CD14-positive monocyte (primary cell): ENCODE results near the gene ALDOB. TPM values are rescaled to one million over a fixed set of nuclear protein-coding genes. Genes with fewer than 3 reads are reported as not detected.

Source experiments
- DNase-seq, 3 donors: peaks; one replicate each; pipeline ENCODE4 v3.0.0-alpha.2; 2011 to 2022
- H2AFZ ChIP-seq: 2 replicates; pipeline ENCODE4 v1.6.0; 2012; ENCODE audit warnings: mild to moderate bottlenecking, low read depth, low read length, inconsistent platforms; ENCODE audit not compliant: insufficient read depth, poor library complexity, severe bottlenecking
- H3K27ac ChIP-seq, 2 donors: 1 replicate in 1 of 2; 2 replicates in 1 of 2; pipeline ENCODE4 v1.5.1; 2012 to 2013; ENCODE audit warnings: low read length in 2 of 2, control low read depth in 1 of 2, inconsistent platforms in 1 of 2, low read depth in 1 of 2, mild to moderate bottlenecking in 1 of 2
- H3K27me3 ChIP-seq, 2 donors: one replicate each; pipeline versions ENCODE4 v1.6.0 to v1.6.1; 2011 to 2013; ENCODE audit warnings: low read length in 2 of 2; ENCODE audit not compliant: control insufficient read depth in 2 of 2, insufficient read depth in 2 of 2
- H3K36me3 ChIP-seq, 2 donors: replicated peaks in 1 of 2; 1 replicate in 1 of 2; 2 replicates in 1 of 2; pipeline versions ENCODE4 v1.5.1 to v1.6.1; 2012 to 2013; ENCODE audit warnings: low read length in 2 of 2, control low read depth in 1 of 2, inconsistent platforms in 1 of 2, mild to moderate bottlenecking in 1 of 2; ENCODE audit not compliant: insufficient read depth in 2 of 2, control insufficient read depth in 1 of 2
- H3K4me1 ChIP-seq, 2 donors: 1 replicate in 1 of 2; 2 replicates in 1 of 2; pipeline versions ENCODE4 v1.5.1 to v1.6.1; 2012 to 2013; ENCODE audit warnings: low read length in 2 of 2, control low read depth in 1 of 2, inconsistent platforms in 1 of 2, mild to moderate bottlenecking in 1 of 2, moderate library complexity in 1 of 2; ENCODE audit not compliant: insufficient read depth in 2 of 2, control insufficient read depth in 1 of 2
- H3K4me2 ChIP-seq: replicated peaks from 2 replicates; pipeline ENCODE3; 2012; ENCODE audit warnings: low read length, moderate library complexity, mild to moderate bottlenecking; ENCODE audit not compliant: poor library complexity, severe bottlenecking; ENCODE audit errors: extremely low read depth
- H3K4me3 ChIP-seq, 3 experiments: fragments of 200-600 bp in 1 of 3; sonication (generic) in 1 of 3; replicated peaks in 1 of 3; 1 replicate in 2 of 3; 2 replicates in 1 of 3; pipeline ENCODE4 v1.5.1; 2011 to 2013; ENCODE audit warnings: low read length in 3 of 3, mild to moderate bottlenecking in 3 of 3, control low read depth in 2 of 3, low read depth in 2 of 3, inconsistent platforms in 1 of 3, moderate library complexity in 1 of 3
- H3K79me2 ChIP-seq: 2 replicates; pipeline ENCODE4 v1.6.0; 2012; ENCODE audit warnings: mild to moderate bottlenecking, control low read depth, inconsistent platforms, low read length, moderate library complexity; ENCODE audit not compliant: insufficient read depth
- H3K9ac ChIP-seq: 2 replicates; pipeline ENCODE4 v1.6.0; 2017; ENCODE audit warnings: low read length, mild to moderate bottlenecking; ENCODE audit not compliant: insufficient read depth, poor library complexity, severe bottlenecking
- H3K9me3 ChIP-seq, 2 donors: replicated peaks in 1 of 2; 1 replicate in 1 of 2; 2 replicates in 1 of 2; pipeline versions ENCODE4 v1.5.1 to v1.6.1; 2012 to 2013; ENCODE audit warnings: low read length in 2 of 2, control low read depth in 1 of 2; ENCODE audit not compliant: control insufficient read depth in 1 of 2, insufficient read depth in 1 of 2
- H4K20me1 ChIP-seq: 2 replicates; pipeline ENCODE4 v1.6.0; 2012; ENCODE audit warnings: mild to moderate bottlenecking, low read length, control low read depth, moderate library complexity; ENCODE audit not compliant: insufficient read depth
- H3K27ac Mint-ChIP-seq, 7 donors: one replicate each; pipeline ENCODE4 v1.8.0; 2020; ENCODE audit warnings: mild to moderate bottlenecking in 7 of 7, mixed read lengths in 7 of 7, moderate library complexity in 6 of 7, inconsistent platforms in 2 of 7
- H3K27me3 Mint-ChIP-seq, 3 donors: one replicate each; pipeline ENCODE4 v1.8.0; 2021 to 2022; ENCODE audit warnings: low read depth in 3 of 3, mild to moderate bottlenecking in 3 of 3, mixed read lengths in 3 of 3, moderate library complexity in 3 of 3, inconsistent platforms in 1 of 3
- H3K36me3 Mint-ChIP-seq, 2 donors: one replicate each; pipeline ENCODE4 v1.8.0; 2020; ENCODE audit warnings: mixed read lengths in 2 of 2, inconsistent platforms in 1 of 2, mild to moderate bottlenecking in 1 of 2
- H3K4me1 Mint-ChIP-seq: one replicate; pipeline ENCODE4 v1.8.0; 2020; ENCODE audit warnings: mild to moderate bottlenecking, mixed read lengths
- H3K4me3 Mint-ChIP-seq, 2 donors: one replicate each; pipeline ENCODE4 v1.8.0; 2020; ENCODE audit warnings: mild to moderate bottlenecking in 2 of 2, mixed read lengths in 2 of 2, moderate library complexity in 1 of 2
- H3K9me3 Mint-ChIP-seq, 7 donors: one replicate each; pipeline ENCODE4 v1.8.0; 2020 to 2022; ENCODE audit warnings: mixed read lengths in 7 of 7, mild to moderate bottlenecking in 6 of 7, moderate library complexity in 6 of 7, inconsistent platforms in 2 of 7
- WGBS: methylation state at CpG from one replicate; pipeline ENCODE4 v1.1.5; 2013; ENCODE audit warnings: missing lambda C conversion rate; ENCODE audit not compliant: insufficient coverage; 5-methylcytosine and 5-hydroxymethylcytosine counted together
- intact Hi-C, 2 donors: fragments of 100-400 bp; cut with micrococcal nuclease; formaldehyde crosslinking; loops; one replicate each; pipeline versions ENCODE4 v1.15.0 to v1.15.1; 2023
- polyA plus RNA-seq, 3 donors: library from polyadenylated mRNA; depleted of rRNA in 1 of 3; unstranded in 2 of 3; stranded (reverse) in 1 of 3; fragments of 300-500 nt in 2 of 3; fragments of >200 nt in 1 of 3; fragmentation: Illumina TruSeq in 2 of 3; gene quantifications; 1 replicate in 2 of 3; 2 replicates in 1 of 3; pipeline ENCODE4 v1.2.3, GENCODE V29; 2012 to 2021
- TF ChIP-seq, protein P1 (sequence below): fragments of 200-600 bp; IDR thresholded peaks from one replicate; pipeline ENCODE4 v1.8.0; 2022; ENCODE audit warnings: antibody characterized with exemption, mild to moderate bottlenecking

ALDOB gene
- polyA plus RNA-seq, 3 donors = not detected

DNA sequence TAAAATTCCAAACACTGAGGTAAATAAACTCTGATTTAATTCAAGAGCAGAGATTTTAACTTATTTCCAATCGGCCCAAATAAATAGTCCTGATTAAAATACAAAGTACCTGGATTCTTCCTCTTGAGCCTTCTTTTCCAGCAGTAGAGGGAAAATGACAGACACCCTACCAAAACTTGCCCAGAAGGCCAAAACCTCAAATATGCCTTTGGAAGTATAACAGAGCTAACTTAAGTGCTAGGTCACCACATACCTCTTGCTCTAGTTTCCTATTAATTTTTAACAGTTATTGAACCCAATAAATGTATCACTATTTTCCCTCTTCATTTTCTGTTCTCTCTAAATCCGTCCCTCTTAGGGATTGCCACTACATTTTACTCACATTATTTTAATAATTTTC is 52.2 kb downstream of the ALDOB start:
- Histone ChIP-seq H3K4me1 (no peaks in the 10 kb centered on the region), H3K79me2 (no peaks in the 10 kb centered on the region), H3K36me3 (peaks cover 5 to 14% of the 10 kb centered on the region in 2 donors), H3K4me2 (no peak overlapping the region), H3K27me3 (no peaks in the 10 kb centered on the region), H3K4me3 (no peak overlapping the region), H3K27ac (no peak overlapping the region), H2AFZ (no peak overlapping the region), H3K9ac (no peak overlapping the region), H4K20me1 (no peaks in the 10 kb centered on the region), H3K9me3 (peaks cover 12 to 15% of the 10 kb centered on the region in 2 donors)
- no peak for DNase-seq
- Mint-ChIP-seq H3K36me3 (peaks cover 6 to 12% of the 10 kb centered on the region in 2 donors), H3K9me3 (peaks cover 9 to 21% (median 15%) of the 10 kb centered on the region in 7 donors), H3K27me3 (peaks cover 0 to 3% (median 2%) of the 10 kb centered on the region in 3 donors), H3K4me3 (no peak overlapping the region), H3K4me1 (no peaks in the 10 kb centered on the region), H3K27ac (no peak overlapping the region)
- TF ChIP-seq, protein P1, sequence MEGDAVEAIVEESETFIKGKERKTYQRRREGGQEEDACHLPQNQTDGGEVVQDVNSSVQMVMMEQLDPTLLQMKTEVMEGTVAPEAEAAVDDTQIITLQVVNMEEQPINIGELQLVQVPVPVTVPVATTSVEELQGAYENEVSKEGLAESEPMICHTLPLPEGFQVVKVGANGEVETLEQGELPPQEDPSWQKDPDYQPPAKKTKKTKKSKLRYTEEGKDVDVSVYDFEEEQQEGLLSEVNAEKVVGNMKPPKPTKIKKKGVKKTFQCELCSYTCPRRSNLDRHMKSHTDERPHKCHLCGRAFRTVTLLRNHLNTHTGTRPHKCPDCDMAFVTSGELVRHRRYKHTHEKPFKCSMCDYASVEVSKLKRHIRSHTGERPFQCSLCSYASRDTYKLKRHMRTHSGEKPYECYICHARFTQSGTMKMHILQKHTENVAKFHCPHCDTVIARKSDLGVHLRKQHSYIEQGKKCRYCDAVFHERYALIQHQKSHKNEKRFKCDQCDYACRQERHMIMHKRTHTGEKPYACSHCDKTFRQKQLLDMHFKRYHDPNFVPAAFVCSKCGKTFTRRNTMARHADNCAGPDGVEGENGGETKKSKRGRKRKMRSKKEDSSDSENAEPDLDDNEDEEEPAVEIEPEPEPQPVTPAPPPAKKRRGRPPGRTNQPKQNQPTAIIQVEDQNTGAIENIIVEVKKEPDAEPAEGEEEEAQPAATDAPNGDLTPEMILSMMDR = no peak
- intact Hi-C loops = no loop called here
- no CpG with 5 or more reads among the region's 2 CpGs for WGBS

GRCh38 chr9:101381833-101382342 is 53.7 kb downstream of the ALDOB start:
- intact Hi-C loops = no loop called here
- Mint-ChIP-seq H3K4me3 (no peak overlapping the region), H3K36me3 (peaks cover 0 to 7% of the 10 kb centered on the region in 2 donors), H3K27me3 (peaks cover 0 to 3% (median 3%) of the 10 kb centered on the region in 3 donors), H3K27ac (no peak overlapping the region), H3K9me3 (peaks cover 11 to 26% (median 21%) of the 10 kb centered on the region in 7 donors), H3K4me1 (no peaks in the 10 kb centered on the region)
- Histone ChIP-seq H3K79me2 (no peaks in the 10 kb centered on the region), H3K9ac (no peak overlapping the region), H3K4me3 (no peak overlapping the region), H2AFZ (no peak overlapping the region), H4K20me1 (no peaks in the 10 kb centered on the region), H3K4me2 (no peak overlapping the region), H3K27me3 (no peaks in the 10 kb centered on the region), H3K27ac (no peak overlapping the region), H3K9me3 (peaks cover 12 to 15% of the 10 kb centered on the region in 2 donors), H3K36me3 (peaks cover 0 to 2% of the 10 kb centered on the region in 2 donors), H3K4me1 (no peaks in the 10 kb centered on the region)
- WGBS = no CpG with 5 or more reads among the region's 2 CpGs
- TF ChIP-seq, protein P1 = no peak
- DNase-seq = no peak
